HL-60/S4 treated with phorbol 12-myristate 13-acetate at 8.2 ng/mL for 4 days and 3 days (cell line): ENCODE results near the gene DOCK2.

Experiments used
- in situ Hi-C: fragments of 300-500 bp; cut with MboI; formaldehyde crosslinking; loops from 2 replicates; pipeline ENCODE4 v1.15.0; 2022; ENCODE audit warnings: low sequenced_read_pairs

Gene DOCK2

DNA sequence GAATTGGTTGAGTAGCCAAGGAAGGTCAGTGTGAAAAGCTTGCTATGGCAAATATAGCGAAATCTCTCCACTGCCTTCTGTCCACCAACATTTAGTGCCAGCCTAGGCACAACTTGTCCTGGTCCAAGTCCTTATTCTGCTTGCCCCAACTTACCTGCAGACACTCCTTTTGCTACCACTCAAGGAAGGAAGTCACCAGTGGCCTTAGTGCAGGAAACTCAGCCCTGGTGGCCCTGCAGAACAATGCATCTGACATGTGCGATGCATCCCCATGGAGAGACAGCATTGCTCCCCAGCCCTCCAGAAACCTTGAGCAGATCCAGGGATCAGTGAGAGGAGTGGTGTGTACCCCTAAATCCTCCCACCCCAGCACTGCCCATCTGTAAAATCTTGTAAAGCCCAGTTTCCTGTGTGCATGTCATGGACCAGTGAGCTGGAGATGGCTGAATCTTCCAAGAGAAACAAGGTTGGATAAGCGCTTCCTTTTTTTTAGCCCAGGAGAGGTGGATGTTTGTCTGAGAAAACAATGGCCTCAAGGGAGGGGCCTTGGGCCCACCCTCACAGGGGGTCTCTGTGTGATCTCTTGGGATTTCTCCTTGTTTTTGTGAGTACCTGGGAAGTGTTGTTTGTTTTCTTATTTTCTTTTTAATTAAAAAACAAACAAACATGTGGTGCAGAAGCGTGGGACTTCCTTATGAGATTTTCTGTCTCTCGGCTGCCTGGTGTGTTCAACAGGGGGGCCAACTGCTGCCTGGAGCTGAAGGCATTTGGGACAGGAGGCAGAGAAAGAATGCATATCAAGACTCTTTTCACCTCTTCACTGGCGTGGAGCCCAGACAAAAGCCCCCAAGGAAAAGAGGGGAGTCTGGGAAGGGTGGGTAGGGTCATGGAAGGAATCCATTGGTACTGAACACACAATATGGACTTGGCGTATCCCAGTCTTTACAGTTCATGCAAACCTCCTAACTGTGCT is 472.3 kb downstream of the DOCK2 start:
- in situ Hi-C loops: no loop called here

DNA sequence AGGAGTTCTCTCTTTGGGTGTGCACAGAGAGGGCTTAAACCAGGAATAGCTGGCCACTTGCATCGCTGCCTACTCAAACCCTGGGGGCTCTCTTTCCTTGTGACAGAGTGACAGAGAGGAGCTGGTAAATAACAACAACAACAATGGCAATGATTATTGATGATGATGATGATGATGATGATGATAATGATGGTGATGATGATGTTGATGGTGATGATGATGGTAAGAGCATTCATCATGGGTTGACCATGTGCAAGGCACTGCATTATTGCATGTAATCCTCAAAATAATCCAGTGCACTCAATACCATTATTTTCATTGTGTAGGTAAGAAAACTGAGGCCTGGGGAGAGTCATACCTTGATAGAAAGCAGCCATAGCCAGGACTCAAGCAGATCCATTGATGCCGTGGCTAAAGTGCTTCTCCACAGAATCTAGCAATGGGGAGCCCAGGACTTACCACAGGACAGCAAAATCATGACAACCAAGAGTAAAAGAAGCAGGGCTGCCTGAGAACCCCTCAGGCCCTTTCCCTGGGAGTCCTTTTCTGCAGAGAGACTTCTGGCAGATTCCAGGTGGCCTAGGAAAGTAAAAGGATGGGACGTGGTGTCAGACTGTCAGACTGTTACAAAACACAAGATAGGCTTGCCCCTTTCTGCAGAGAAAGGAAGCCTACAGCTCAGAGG is 473.5 kb downstream of the DOCK2 start:
- in situ Hi-C loops: no loop called here

DNA sequence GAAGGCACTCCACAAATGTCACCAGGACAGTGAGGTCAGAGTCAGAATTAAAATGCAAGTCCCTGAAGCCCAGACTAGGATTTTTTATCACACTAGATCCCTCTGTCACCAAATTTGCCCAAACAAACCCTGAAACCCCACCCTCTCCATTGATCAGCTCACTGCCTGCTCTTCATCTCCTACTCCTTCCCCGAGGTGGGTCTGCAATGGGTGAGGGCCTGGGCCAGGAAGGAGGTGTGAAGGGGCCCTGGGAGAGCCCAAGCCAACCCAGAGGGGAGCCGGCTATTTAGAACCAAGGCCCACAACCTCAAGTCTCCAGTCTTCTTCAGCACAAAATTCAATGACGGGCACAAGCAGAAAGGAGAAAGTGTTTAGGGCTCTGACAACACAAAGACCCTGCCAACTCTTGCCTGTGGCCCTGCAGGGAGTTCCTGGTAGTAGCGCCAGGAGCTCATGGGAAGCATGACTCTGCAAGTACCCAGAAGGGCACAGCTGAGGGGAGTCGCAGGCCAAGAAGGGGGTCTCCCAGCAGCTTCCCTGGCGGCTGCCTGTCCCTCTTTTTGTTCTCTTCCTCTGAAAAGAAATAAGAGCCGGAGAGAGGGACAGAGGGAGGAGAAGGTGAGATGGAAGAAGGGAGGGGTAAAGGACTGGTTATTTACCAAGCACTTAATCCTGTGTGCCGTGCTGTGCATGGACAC is 474.2 kb downstream of the DOCK2 start:
- in situ Hi-C loops: no loop called here

DNA sequence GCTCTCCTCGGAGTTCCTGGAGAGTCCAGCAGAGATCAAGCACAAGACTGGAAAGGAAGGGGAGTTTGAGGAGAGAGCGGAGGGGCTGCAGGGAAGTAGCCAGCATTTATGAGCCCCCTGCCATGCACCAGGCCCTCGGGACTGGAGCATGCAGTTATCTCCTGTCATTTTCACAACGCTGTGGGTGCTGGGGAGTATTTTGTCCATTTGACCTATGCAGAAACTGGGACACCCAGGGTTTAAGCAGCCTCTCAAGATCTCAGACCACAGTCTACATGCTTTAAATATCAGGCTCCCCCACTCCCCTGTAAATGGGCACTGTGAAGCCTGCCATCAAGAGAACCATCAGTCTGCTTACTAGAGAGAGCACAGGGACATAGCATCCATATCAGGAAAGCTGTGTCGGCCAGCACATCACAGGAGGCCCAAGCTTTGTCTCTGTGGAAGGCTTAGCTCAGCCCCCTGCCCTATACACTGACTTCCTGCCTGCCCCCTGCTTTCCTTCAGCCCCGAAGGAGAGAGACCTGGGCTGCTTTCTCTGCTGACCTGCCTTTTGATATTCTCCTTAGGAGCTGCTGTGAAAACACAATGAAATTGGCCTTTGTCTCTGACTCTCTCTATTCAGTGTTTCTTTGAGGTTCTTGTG is 475.9 kb downstream of the DOCK2 start:
- in situ Hi-C loops: no loop called here

DNA sequence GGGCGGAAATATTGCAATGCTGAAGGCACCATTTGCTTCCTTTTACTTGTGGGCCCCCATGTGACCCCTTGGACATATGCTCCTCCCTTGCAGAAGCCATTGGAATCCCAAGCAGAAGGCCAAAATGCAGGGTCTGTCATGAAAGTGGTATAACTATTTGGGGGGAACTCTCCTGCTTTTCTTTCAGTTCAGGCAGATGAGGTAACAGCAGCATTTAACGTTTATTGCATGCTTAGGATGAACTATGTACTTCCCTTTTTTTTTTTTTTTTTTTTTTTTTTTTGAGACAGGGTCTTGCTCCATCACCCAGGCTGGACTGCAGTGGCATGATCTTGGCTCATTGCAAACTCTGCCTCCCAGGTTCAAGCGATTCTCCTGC is 476.4 kb downstream of the DOCK2 start:
- in situ Hi-C loops: no loop called here

DNA sequence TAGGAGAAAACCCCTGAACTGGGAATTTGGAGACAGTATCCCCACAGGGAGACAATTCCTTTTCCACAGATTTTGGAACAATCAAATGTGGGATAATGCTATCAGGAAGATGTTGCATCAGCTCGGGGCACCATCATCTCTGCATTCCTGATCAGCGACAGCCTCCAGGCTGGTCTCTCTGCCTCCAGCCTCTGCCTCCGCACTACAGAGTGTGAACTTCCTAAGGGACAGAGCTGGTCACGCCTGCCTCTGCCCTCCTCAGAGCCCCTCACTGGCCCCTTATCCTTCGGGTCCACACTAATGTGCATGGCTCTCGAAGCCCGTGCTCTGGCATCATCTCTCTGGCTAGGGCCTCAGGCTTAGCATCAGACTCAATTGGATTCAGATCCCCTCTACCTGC is 477.2 kb downstream of the DOCK2 start:
- in situ Hi-C loops: no loop called here

DNA sequence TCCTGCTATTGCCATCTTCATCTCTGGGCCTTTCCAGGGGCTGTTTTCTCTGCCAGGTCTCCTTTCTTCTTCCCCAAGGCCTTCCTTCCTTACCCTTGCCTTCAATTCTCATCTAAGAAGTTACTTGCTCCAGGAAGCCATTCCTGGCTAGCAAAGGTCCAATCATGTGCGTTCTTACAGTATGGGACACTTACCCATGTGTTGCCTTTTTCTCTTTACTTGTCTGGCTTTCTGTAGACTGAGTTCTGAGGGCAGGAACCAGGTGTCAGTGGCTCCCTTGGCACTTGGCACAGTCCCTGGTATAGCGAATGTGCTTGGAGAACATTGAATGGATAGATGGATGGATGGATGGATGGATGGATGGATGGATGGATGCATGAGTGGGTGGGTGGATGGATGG is 478.9 kb downstream of the DOCK2 start:
- in situ Hi-C loops: no loop called here

DNA sequence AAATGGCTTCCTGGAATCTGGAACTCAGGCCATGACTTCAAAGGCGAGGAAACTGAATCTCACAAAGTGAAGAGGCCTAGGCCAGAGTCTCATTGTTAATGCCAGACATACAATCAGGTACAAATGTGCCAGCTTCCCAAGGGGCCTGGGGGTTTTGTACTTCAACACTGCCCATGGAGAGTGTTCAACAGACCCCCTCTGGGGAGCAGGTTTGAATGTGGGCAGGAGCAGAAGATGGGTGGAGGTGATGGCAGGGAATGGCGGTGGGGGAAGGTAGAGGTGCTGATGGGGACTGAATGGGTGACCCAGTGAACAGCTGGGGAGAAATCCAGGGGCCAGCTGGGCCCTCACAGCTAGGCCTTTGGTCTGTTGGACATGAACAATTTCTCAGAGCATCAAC is 480.7 kb downstream of the DOCK2 start:
- in situ Hi-C loops: no loop called here

DNA sequence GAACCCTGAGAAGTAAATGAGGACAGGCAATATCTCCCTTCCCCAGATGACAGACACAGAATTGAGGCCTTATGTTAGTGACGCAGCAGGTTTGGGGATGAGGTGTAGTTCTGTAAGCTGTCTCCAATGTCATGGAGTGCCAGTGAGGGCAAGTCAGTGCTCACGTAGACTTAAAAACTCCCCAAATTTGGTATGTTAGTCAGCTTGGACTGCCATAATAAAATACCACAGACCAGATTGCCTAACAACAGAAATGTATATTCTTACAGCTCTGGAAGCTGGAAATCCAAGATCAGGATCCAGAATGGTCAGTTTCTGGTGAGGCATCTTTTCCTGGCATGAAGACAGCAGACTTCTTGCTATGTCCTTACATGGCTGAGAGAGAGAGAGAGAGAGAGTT is 483.5 kb downstream of the DOCK2 start:
- in situ Hi-C loops: no loop called here

DNA sequence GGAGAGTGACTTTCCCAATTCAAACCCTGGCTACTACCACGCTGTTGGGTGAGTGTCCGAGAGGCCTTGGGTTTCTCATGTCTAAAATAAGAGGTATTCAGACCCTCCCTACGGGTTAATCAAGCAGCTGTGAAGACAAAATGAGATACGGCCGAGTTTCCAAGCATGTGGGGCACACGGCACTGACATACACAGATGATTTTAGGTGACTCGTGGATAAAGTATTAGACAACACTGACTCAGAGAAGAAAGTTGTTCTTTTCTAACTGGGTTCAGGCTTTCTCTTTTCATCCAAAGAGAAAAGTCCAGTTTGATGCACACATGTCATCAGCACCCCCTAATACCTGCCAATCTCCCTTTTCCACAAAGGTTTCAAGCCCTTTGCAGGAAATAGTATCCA is 484.2 kb downstream of the DOCK2 start:
- in situ Hi-C loops: no loop called here

DNA sequence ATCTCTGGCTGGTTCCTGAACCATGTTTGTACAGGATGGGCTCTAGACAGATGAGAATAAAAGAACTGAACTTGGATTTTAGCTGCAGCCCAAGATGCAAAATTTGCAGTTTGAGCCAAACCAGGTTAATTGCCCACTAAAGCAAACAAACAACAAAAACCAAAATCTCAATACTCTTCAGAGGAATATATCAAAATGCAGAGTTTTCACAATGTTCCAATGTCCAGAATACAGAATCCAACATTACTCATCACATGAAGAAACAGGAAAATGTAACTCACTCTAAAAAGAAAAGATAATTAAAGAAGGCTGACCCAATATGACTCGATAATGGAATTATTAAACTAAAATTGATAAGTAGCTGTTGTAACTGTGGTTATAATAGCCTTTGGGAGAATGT is 489.0 kb downstream of the DOCK2 start:
- in situ Hi-C loops: no loop called here

DNA sequence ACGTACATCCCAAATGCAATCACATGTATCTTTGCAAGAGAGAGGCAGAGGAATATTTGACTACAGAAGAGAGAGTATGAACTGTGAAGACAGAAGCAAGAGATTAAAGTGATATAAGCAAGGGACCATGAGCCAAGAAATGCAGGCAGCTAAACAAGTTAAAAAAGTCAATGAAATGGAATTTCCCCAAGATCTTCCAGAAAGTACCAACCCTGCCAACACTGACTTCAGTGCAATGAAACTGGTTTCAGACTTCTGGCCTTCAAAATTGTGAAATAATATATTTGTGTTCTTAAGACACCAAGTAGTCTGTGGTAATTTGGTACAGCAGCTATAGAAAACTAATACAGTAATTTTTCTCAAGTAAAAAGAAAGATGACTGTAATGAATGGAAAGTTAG is 489.6 kb downstream of the DOCK2 start:
- in situ Hi-C loops: no loop called here

DNA sequence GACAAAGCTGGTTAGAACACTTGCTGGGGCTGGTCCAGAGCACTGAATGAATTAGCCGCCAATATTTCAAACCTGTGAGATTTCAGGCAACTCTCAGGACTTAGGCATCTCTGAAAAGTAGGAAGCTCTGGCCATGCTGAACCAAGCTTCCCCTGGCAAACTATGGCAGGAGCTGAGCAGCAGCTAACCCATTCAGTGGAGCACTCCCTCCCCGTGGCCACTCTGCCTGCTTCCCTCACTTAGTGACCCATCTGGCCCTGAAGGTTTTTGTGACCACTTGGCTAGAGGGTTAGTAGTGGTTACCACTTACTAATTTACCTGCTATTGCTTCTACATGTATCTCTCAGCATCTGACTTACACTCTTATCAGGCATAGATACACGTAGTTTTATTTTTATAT is 494.2 kb downstream of the DOCK2 start:
- in situ Hi-C loops: no loop called here

DNA sequence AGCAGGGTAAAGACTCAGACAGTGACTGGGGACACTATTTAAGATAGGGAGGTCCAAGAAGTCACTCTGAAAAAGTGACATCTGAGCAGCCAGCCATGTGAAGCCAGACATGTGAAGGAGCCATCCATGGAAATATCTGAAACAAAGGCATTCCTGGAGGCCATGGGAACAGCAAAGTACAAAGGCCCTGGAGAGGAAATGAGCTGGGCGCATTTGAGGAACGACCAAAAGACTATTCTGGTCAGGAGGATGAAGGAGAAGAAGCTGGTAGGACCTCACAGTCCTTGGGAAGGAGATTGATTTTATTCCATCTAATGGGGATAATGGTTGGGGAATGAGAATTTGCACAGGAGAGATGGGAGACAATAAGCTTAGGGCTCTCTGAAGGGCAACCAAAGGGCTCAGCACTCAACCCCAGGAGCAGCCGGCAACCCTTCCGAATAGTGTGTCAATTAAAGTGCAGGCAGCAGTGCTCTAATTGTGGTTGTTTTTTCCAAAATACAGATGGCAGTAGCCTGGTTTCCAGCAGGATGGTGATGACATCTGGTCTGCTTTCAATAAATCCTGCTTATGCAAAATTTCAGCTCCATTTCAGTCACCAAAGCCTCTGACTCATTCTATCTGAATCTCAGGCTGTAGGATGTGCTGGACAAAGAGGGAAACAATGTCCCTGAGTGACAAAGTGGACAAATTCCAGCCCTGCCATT is 495.3 kb downstream of the DOCK2 start:
- in situ Hi-C loops: no loop called here
